Kidney (tissue), 14 donors: ENCODE results near the gene MRPL22. TPM values are rescaled to one million over a fixed set of nuclear protein-coding genes. Genes with fewer than 3 reads are reported as not detected.
"Not testable (repeated sequence)": the region's sequence is repeated elsewhere in the genome, so short reads cannot be mapped to it uniquely, and the experiment has no call there.

Source experiments
- DNase-seq, 5 donors: peaks; one replicate each; pipeline ENCODE4 v3.0.0-alpha.2; 2013 to 2020
- FAIRE-seq: peaks from 2 replicates; lab custom pipeline; 2012; peaks lifted over from hg19 to GRCh38; lab: Jason Lieb, UNC
- H3K27ac ChIP-seq, 2 donors: one replicate each; pipeline ENCODE4 v1.7.0; 2013; ENCODE audit warnings: low read depth in 2 of 2, low read length in 2 of 2, inconsistent platforms in 1 of 2
- H3K27me3 ChIP-seq: one replicate; pipeline ENCODE4 v1.7.1; 2013; ENCODE audit warnings: low read length, inconsistent platforms; ENCODE audit not compliant: control insufficient read depth, insufficient read depth
- H3K36me3 ChIP-seq, 3 donors: one replicate each; pipeline versions ENCODE4 v1.7.0 to v1.7.1; 2013; ENCODE audit warnings: low read length in 3 of 3, control low read depth in 1 of 3, inconsistent platforms in 1 of 3; ENCODE audit not compliant: insufficient read depth in 3 of 3, control insufficient read depth in 2 of 3
- H3K4me1 ChIP-seq, 3 donors: one replicate each; pipeline versions ENCODE4 v1.7.0 to v1.7.1; 2013; ENCODE audit warnings: low read length in 3 of 3, inconsistent platforms in 1 of 3, low read depth in 1 of 3; ENCODE audit not compliant: control insufficient read depth in 2 of 3, insufficient read depth in 2 of 3
- H3K4me3 ChIP-seq, 3 donors: one replicate each; pipeline versions ENCODE4 v1.7.0 to v1.8.1; 2013; ENCODE audit warnings: low read length in 3 of 3, control low read depth in 1 of 3, inconsistent platforms in 1 of 3
- H3K9ac ChIP-seq, 3 donors: one replicate each; pipeline versions ENCODE4 v1.7.0 to v1.7.1; 2013; ENCODE audit warnings: low read length in 3 of 3, control low read depth in 1 of 3, inconsistent platforms in 1 of 3
- H3K9me3 ChIP-seq, 3 donors: one replicate each; pipeline versions ENCODE4 v1.7.0 to v1.7.1; 2013; ENCODE audit warnings: low read length in 3 of 3, control low read depth in 1 of 3, inconsistent platforms in 1 of 3; ENCODE audit not compliant: control insufficient read depth in 2 of 3, insufficient read depth in 1 of 3
- intact Hi-C: fragments of 100-400 bp; cut with DNase I; formaldehyde crosslinking; loops from one replicate; pipeline ENCODE4 v1.11.1; 2022
- polyA plus RNA-seq: library from polyadenylated mRNA; stranded (reverse); fragments of 350-450 nt; fragmentation: Illumina TruSeq; extraction: RNeasy Lipid Tissue Mini Kit (QIAGEN cat#74804); gene quantifications from one replicate; pipeline ENCODE4 v1.2.3, GENCODE V29; 2014; ENCODE audit warnings: low read depth, low replicate concordance; ENCODE audit not compliant: insufficient read depth
- total RNA-seq: library from RNA; stranded (reverse); fragmentation: NEBNext Ultra II Directional; extraction: Animal tissue kit (Norgen Biotek cat#: 25700); gene quantifications from one replicate; pipeline ENCODE4 v1.2.1, GENCODE V29; 2021
- TF ChIP-seq, protein P1 (sequence below): IDR thresholded peaks from 3 replicates; pipeline ENCODE4 v1.5.1; 2012; ENCODE audit warnings: mild to moderate bottlenecking, moderate library complexity, borderline replicate concordance; ENCODE audit not compliant: insufficient read depth; ENCODE audit errors: extremely low read depth
- donor health status: control.
- donor health status: control.
- donor health status: control.
- donor health status: control.
- donor health status: control.
- donor health status: DM: yes; HTN: yes; CAD: no.
- donor health status: Normal renal cell carcinoma (clear cell type).

The MRPL22 gene
- total and polyA plus RNA-seq, 2 donors from 2014 or later: 40.8 to 72.7 TPM

DNA sequence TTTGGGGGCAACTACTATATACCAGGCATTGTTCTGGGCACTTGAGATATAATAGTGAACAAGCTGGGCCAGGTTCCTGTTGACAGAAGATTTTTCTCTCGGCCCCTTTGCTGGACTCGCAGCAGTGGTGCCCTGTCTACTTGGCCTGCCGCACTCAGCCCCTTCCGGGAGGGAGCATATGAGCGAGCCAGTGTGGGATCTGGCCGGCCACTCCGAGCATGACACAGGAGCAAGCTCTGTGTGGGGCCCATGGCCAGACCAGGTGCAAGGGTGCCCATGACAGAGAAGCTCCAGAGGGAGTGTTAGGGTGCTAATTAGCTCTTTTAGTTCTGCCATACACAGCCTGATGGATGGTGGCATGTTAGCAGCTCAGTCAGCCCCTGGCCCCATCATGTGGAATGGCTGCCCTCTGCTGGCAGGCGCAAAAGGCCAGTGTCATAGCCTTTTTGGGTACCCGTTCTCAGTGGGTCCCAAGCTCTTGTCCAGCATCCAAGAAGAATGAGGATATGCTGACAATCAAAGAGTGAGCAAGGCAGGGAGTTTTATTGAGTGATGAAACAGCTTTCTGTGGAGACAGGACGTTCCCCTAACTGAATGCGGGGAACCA, 63.4 kb downstream of the MRPL22 start:
- Histone ChIP-seq H3K27ac (no peak overlapping the region), H3K9me3 (no peaks in the 10 kb centered on the region), H3K9ac (no peak overlapping the region), H3K27me3 (no peaks in the 10 kb centered on the region), H3K4me3 (no peak overlapping the region), H3K4me1 (no peaks in the 10 kb centered on the region), H3K36me3 (no peaks in the 10 kb centered on the region)
- no peak for DNase-seq
- FAIRE-seq: no peak
- intact Hi-C loops: no loop called here
- TF ChIP-seq, protein P1, sequence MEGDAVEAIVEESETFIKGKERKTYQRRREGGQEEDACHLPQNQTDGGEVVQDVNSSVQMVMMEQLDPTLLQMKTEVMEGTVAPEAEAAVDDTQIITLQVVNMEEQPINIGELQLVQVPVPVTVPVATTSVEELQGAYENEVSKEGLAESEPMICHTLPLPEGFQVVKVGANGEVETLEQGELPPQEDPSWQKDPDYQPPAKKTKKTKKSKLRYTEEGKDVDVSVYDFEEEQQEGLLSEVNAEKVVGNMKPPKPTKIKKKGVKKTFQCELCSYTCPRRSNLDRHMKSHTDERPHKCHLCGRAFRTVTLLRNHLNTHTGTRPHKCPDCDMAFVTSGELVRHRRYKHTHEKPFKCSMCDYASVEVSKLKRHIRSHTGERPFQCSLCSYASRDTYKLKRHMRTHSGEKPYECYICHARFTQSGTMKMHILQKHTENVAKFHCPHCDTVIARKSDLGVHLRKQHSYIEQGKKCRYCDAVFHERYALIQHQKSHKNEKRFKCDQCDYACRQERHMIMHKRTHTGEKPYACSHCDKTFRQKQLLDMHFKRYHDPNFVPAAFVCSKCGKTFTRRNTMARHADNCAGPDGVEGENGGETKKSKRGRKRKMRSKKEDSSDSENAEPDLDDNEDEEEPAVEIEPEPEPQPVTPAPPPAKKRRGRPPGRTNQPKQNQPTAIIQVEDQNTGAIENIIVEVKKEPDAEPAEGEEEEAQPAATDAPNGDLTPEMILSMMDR: no peak

DNA sequence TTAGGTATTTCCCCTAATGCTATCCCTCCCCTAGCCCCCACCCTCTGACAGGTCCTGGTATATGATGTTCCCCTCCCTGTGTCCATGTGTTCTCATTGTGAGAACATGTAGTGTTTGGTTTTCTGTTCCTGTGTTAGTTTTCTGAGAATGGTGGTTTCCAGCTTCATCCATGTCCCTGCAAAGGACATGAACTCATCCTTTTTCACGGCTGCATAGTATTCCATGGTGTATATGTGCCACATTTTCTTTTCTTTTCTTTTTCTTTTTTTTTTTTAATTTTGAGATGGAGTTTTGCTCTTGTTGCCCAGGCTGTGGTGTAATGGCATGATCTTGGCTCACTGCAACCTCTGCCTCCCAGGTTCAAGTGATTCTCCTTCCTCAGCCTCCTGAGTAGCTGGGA, 65.4 kb downstream of the MRPL22 start:
- H3K9me3 ChIP-seq, H3K36me3 ChIP-seq, H3K27me3 ChIP-seq, intact Hi-C loops, H3K4me3 ChIP-seq, H3K4me1 ChIP-seq, FAIRE-seq, DNase-seq, H3K9ac ChIP-seq, H3K27ac ChIP-seq: not testable (repeated sequence)

DNA sequence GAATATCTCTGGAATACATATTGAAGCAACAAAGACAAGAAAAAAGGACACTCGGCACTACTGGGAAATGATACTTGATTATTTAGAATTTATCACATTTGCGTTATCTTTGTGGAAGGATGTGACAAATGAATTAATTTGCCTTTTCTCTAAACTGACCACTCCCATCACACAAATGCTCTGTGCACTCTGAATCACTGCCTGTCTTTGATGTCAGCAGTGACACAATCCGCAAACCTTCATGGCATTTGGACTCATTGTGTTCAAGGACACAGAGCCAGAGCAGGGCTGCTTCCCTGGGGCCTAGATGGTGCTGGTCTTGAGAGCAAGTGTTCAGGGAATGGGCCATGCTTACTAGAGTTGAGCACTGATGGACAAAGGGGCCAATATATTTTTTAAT, 67.8 kb downstream of the MRPL22 start:
- Histone ChIP-seq H3K27me3 (no peaks in the 10 kb centered on the region), H3K4me1 (no peaks in the 10 kb centered on the region), H3K36me3 (no peaks in the 10 kb centered on the region), H3K27ac (no peak overlapping the region), H3K9ac (no peak overlapping the region), H3K4me3 (no peak overlapping the region), H3K9me3 (no peaks in the 10 kb centered on the region)
- DNase-seq (no peak), FAIRE-seq (no peak)
- TF ChIP-seq, protein P1: no peak
- intact Hi-C loops: no loop called here

DNA sequence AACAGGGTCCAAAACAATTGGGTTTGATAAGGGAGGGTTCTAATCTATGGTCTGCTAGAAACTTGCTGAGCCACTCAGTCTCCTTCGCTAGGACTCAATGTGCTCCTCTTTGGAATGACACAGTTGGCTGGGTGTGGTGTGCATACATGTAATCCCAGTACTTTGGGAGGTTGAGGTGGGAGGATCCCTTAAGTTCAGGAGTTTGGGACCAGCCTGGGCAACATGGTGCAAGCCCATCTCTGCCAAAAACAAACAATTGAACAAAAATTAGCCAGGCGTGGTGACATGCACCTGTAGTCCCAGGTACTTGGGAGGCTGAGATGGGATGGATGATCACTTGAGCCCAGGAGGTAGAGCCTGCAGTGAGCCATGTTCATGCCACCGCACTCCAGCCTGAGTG, 70.0 kb downstream of the MRPL22 start:
- intact Hi-C loops: no loop called here
- H3K9ac ChIP-seq: no peak overlapping the region
- H3K9me3 ChIP-seq: no peaks in the 10 kb centered on the region
- H3K27ac ChIP-seq: no peak overlapping the region
- H3K27me3 ChIP-seq: no peaks in the 10 kb centered on the region
- TF ChIP-seq, protein P1: no peak
- no peak for DNase-seq
- FAIRE-seq: no peak
- H3K36me3 ChIP-seq: no peaks in the 10 kb centered on the region
- no peak overlapping the region for H3K4me3 ChIP-seq
- H3K4me1 ChIP-seq: no peaks in the 10 kb centered on the region
